Vagina (tissue), 2 donors: ENCODE measurements around the gene VWC2L. TPM values are rescaled to one million over a fixed set of nuclear protein-coding genes. Genes with fewer than 3 reads are reported as not detected.

ENCODE experiments used
- DNase-seq, 2 donors: peaks; one replicate each; pipeline ENCODE4 v3.0.0-alpha.2; 2017; ENCODE audit errors: extremely low spot score in 2 of 2
- H3K27ac ChIP-seq: fragments of 200-600 bp; sonication (generic); one replicate; pipeline ENCODE4 v1.5.1; 2019
- H3K27me3 ChIP-seq: fragments of 200-600 bp; sonication (generic); one replicate; pipeline ENCODE4 v1.5.1; 2019
- H3K36me3 ChIP-seq, 2 donors: fragments of 200-600 bp; sonication (generic); one replicate each; pipeline ENCODE4 v1.5.1; 2017 to 2019
- H3K4me1 ChIP-seq: fragments of 200-600 bp; sonication (generic); one replicate; pipeline ENCODE4 v1.5.1; 2019
- H3K4me3 ChIP-seq, 2 donors: fragments of 200-600 bp; sonication (generic); 1 replicate in 1 of 2; 2 replicates in 1 of 2; pipeline ENCODE4 v1.5.1; 2016 to 2019
- H3K9me3 ChIP-seq: fragments of 200-600 bp; sonication (generic); one replicate; pipeline ENCODE4 v1.5.1; 2019
- POLR2A ChIP-seq, 2 donors: fragments of 450-650 bp; IDR thresholded peaks; one replicate each; pipeline ENCODE4 v1.6.1; 2017; ENCODE audit warnings: antibody characterized with exemption in 2 of 2, mild to moderate bottlenecking in 2 of 2, moderate library complexity in 2 of 2
- POLR2AphosphoS5 ChIP-seq, 2 donors: sonication (generic); formaldehyde crosslinking; IDR thresholded peaks; one replicate each; pipeline ENCODE4 v1.9.0; 2017; ENCODE audit warnings: antibody characterized with exemption in 2 of 2, mild to moderate bottlenecking in 2 of 2, low read depth in 1 of 2; ENCODE audit not compliant: insufficient read depth in 1 of 2
- intact Hi-C: fragments of 100-400 bp; cut with DNase I; formaldehyde crosslinking; loops from one replicate; pipeline ENCODE4 v1.15.1; 2023
- total RNA-seq: library from RNA; depleted of rRNA; stranded (reverse); fragments of >200 nt; gene quantifications from one replicate; pipeline ENCODE4 v1.2.3, GENCODE V29; 2016
- TF ChIP-seq, protein P1 (sequence below), 3 experiments: fragments of 450-650 bp in 2 of 3; fragments of 200-600 bp in 1 of 3; sonication (generic) in 1 of 3; IDR thresholded peaks; one replicate each; pipeline ENCODE4 v1.5.1; 2017 to 2019; ENCODE audit warnings: antibody characterized with exemption in 3 of 3, mild to moderate bottlenecking in 2 of 3, moderate library complexity in 2 of 3

The VWC2L gene
- total RNA-seq, 1 donor from 2014 or later, result not detected

DNA sequence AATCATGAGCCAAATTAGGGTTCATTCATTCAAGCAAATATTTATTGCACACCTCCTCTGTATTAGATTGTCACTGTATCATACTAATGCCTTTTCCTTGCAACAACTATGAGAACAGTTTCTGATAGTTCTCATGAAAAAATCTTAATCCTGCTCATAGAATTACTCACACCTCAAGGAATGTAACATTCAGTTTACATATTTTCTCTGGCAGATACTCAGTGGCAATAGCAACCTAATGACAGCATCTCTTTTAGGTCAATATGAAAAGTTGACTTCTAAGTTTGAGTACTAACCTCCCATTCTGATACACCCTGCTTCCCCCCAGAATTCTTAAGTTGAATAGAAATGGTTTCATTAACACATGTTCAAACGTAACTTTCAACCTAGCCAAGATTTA lies 132.0 kb downstream of the VWC2L start:
- no peak overlapping the region for H3K4me3 ChIP-seq
- H3K36me3 ChIP-seq, result no peaks in the 10 kb centered on the region
- H3K27ac ChIP-seq, result no peak overlapping the region
- TF ChIP-seq, protein P1, sequence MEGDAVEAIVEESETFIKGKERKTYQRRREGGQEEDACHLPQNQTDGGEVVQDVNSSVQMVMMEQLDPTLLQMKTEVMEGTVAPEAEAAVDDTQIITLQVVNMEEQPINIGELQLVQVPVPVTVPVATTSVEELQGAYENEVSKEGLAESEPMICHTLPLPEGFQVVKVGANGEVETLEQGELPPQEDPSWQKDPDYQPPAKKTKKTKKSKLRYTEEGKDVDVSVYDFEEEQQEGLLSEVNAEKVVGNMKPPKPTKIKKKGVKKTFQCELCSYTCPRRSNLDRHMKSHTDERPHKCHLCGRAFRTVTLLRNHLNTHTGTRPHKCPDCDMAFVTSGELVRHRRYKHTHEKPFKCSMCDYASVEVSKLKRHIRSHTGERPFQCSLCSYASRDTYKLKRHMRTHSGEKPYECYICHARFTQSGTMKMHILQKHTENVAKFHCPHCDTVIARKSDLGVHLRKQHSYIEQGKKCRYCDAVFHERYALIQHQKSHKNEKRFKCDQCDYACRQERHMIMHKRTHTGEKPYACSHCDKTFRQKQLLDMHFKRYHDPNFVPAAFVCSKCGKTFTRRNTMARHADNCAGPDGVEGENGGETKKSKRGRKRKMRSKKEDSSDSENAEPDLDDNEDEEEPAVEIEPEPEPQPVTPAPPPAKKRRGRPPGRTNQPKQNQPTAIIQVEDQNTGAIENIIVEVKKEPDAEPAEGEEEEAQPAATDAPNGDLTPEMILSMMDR (IDR thresholded peaks at IDR 0.05), result no peak
- TF ChIP-seq POLR2AphosphoS5 (IDR thresholded peaks at IDR 0.05; ENCODE audit: insufficient read depth in 1 of 2, low read depth in 1 of 2) (no peak), POLR2A (IDR thresholded peaks at IDR 0.05) (no peak)
- H3K9me3 ChIP-seq, result no peaks in the 10 kb centered on the region
- intact Hi-C loops, result no loop called here
- H3K4me1 ChIP-seq, result no peaks in the 10 kb centered on the region
- H3K27me3 ChIP-seq, result no peaks in the 10 kb centered on the region
- no peak for DNase-seq

DNA sequence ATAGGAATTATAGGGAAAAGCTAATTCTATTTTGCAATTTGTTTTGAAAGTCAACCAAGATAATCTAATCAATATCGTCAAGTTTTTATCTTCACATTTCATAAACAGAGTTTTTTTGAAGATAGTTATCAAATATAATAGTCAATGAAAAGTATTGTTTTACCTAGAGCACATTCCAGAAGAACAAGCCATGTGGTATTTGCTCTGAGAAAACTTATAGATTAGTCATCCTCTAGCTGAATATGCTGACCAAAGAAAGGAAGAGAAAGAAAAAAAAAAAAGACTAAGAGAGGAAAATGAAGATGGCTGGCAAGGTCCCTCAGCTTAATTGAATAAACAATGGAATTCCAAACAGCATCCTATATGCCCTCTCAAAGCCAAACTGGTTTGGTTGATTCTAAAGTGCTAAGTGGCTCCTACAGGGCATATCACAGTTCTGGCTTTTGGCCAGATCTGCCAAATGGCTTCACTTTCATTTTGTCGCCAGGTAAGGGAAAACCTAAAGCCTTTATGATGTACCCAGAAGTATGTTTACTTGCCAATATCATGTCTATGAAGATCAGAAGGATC lies 132.6 kb downstream of the VWC2L start:
- H3K27me3 ChIP-seq, result no peaks in the 10 kb centered on the region
- TF ChIP-seq POLR2AphosphoS5 (IDR thresholded peaks at IDR 0.05; ENCODE audit: insufficient read depth in 1 of 2, low read depth in 1 of 2), result no peak
- no peaks in the 10 kb centered on the region for H3K9me3 ChIP-seq
- DNase-seq, result no peak
- intact Hi-C loops, result no loop called here
- no peaks in the 10 kb centered on the region for H3K36me3 ChIP-seq
- H3K4me1 ChIP-seq, result no peaks in the 10 kb centered on the region
- no peak overlapping the region for H3K4me3 ChIP-seq
- no peak overlapping the region for H3K27ac ChIP-seq

GRCh38 chr2:214545898-214546542 lies 135.2 kb downstream of the VWC2L start:
- H3K4me1 ChIP-seq, result no peaks in the 10 kb centered on the region
- no peak overlapping the region for H3K27ac ChIP-seq
- H3K27me3 ChIP-seq, result no peaks in the 10 kb centered on the region
- H3K9me3 ChIP-seq, result no peaks in the 10 kb centered on the region
- TF ChIP-seq POLR2AphosphoS5 (IDR thresholded peaks at IDR 0.05; ENCODE audit: insufficient read depth in 1 of 2, low read depth in 1 of 2) (no peak), POLR2A (IDR thresholded peaks at IDR 0.05) (no peak)
- TF ChIP-seq, protein P1 (IDR thresholded peaks at IDR 0.05), result no peak
- no peaks in the 10 kb centered on the region for H3K36me3 ChIP-seq
- H3K4me3 ChIP-seq, result no peak overlapping the region
- intact Hi-C loops, result no loop called here
- no peak for DNase-seq

- H3K27me3 ChIP-seq, result no peaks in the 10 kb centered on the region
- H3K36me3 ChIP-seq, result no peaks in the 10 kb centered on the region
- H3K4me1 ChIP-seq, result no peaks in the 10 kb centered on the region
- intact Hi-C loops, result no loop called here
- TF ChIP-seq, protein P1 (IDR thresholded peaks at IDR 0.05), result no peak
- no peak for TF ChIP-seq POLR2A (IDR thresholded peaks at IDR 0.05)
- no peak for TF ChIP-seq POLR2AphosphoS5 (IDR thresholded peaks at IDR 0.05; ENCODE audit: insufficient read depth in 1 of 2, low read depth in 1 of 2)
- H3K4me3 ChIP-seq, result no peak overlapping the region
- H3K27ac ChIP-seq, result no peak overlapping the region
- H3K9me3 ChIP-seq, result no peaks in the 10 kb centered on the region
- DNase-seq, result no peak
These were observed 137.1 kb downstream of the VWC2L start for GRCh38 chr2:214547931-214548330.

- H3K36me3 ChIP-seq, result no peaks in the 10 kb centered on the region
- H3K4me1 ChIP-seq, result no peaks in the 10 kb centered on the region
- no peak for TF ChIP-seq POLR2AphosphoS5 (IDR thresholded peaks at IDR 0.05; ENCODE audit: insufficient read depth in 1 of 2, low read depth in 1 of 2)
- TF ChIP-seq, protein P1 (IDR thresholded peaks at IDR 0.05), result no peak
- no peaks in the 10 kb centered on the region for H3K27me3 ChIP-seq
- no peak for DNase-seq
- intact Hi-C loops, result no loop called here
- H3K4me3 ChIP-seq, result no peak overlapping the region
- H3K27ac ChIP-seq, result no peak overlapping the region
- no peaks in the 10 kb centered on the region for H3K9me3 ChIP-seq
These were observed 139.1 kb downstream of the VWC2L start for GRCh38 chr2:214549946-214550345.
